ENCODE measurements around the gene REEP1. TPM values are rescaled to one million over a fixed set of nuclear protein-coding genes. Genes with fewer than 3 reads are reported as not detected.

REEP1 gene
- total RNA-seq, 1 experiment from 2014 or later = 5.9 TPM

DNA sequence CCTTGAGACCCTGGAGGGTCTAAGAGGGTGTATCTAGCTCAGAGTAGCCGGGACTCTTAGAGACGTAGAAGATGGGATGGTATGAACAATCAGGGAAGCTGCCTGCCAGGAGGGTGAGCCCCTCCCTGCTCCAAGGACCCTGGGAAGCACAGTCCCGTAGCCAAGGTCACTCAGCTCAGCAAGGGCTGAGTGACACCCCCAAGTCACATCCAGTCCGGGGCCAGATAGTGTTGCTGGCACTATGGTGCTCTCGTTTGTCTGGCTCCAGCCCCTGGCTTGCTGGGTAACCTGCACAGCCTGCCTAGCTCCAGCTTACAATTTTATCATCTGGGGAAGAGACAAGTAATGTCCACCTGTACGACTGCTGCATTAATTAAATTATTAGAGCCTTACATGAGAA lies 22.3 kb downstream of the REEP1 start:
- H3K36me3 ChIP-seq (ENCODE audit: control insufficient read depth in 1 of 2, insufficient read depth in 2 of 2, low read length in 2 of 2) = no peaks in the 10 kb centered on the region
- H3K27me3 ChIP-seq (ENCODE audit: insufficient read depth, low read length) = no peaks in the 10 kb centered on the region
- ChIA-PET RAD21 (ENCODE audit: low non-redundant PET in 1 of 2, low total read pairs in 2 of 2, uncharacterized antibody in 2 of 2, unreplicated experiment in 2 of 2) (no interaction called here), POLR2A (no interaction called here), CTCF (no interaction called here)
- DNase-seq (ENCODE audit: low read depth, low spot score) = no peak
- intact Hi-C loops (cut with micrococcal nuclease) = no loop called here
- BruUV-seq (replicated peaks) = no TSS peak
- TF ChIP-seq SP1 (IDR thresholded peaks at IDR 0.05; ENCODE audit: low read depth) = no peak
- no peak for TF ChIP-seq CBX3 (IDR thresholded peaks at IDR 0.05; ENCODE audit: low read depth)
- TF ChIP-seq POLR2A (IDR thresholded peaks at IDR 0.05; ENCODE audit: borderline replicate concordance, extremely low read depth, insufficient read depth, insufficient read length) = no peak
- no peak for TF ChIP-seq ZFX (IDR thresholded peaks at IDR 0.05)
- no peak for TF ChIP-seq RAD21 (IDR thresholded peaks at IDR 0.05; ENCODE audit: low read depth)
- TF ChIP-seq, protein P1, sequence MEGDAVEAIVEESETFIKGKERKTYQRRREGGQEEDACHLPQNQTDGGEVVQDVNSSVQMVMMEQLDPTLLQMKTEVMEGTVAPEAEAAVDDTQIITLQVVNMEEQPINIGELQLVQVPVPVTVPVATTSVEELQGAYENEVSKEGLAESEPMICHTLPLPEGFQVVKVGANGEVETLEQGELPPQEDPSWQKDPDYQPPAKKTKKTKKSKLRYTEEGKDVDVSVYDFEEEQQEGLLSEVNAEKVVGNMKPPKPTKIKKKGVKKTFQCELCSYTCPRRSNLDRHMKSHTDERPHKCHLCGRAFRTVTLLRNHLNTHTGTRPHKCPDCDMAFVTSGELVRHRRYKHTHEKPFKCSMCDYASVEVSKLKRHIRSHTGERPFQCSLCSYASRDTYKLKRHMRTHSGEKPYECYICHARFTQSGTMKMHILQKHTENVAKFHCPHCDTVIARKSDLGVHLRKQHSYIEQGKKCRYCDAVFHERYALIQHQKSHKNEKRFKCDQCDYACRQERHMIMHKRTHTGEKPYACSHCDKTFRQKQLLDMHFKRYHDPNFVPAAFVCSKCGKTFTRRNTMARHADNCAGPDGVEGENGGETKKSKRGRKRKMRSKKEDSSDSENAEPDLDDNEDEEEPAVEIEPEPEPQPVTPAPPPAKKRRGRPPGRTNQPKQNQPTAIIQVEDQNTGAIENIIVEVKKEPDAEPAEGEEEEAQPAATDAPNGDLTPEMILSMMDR (IDR thresholded peaks at IDR 0.05 in 2 of 3, conservative IDR thresholded peaks at IDR 0.05 in 1 of 3; ENCODE audit: borderline replicate concordance in 1 of 3, insufficient read depth in 1 of 3, low read depth in 2 of 3, low read length in 2 of 3) = no peak
- TF ChIP-seq, protein P2, sequence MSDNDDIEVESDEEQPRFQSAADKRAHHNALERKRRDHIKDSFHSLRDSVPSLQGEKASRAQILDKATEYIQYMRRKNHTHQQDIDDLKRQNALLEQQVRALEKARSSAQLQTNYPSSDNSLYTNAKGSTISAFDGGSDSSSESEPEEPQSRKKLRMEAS (IDR thresholded peaks at IDR 0.05) = no peak
- no peak for TF ChIP-seq CEBPB (IDR thresholded peaks at IDR 0.05; ENCODE audit: low read depth)
- TF ChIP-seq ZBTB33 (IDR thresholded peaks at IDR 0.05; ENCODE audit: extremely low read depth, insufficient replicate concordance, low read length) = no peak
- no peak for TF ChIP-seq FOSL1 (IDR thresholded peaks at IDR 0.05; ENCODE audit: low read depth)
- TF ChIP-seq EZH2phosphoT487 (IDR thresholded peaks at IDR 0.05; ENCODE audit: borderline replicate concordance) = no peak
- no peak for TF ChIP-seq EZH2 (IDR thresholded peaks at IDR 0.05)
- H3K27ac ChIP-seq (ENCODE audit: low read depth, low read length) = no peak overlapping the region
- no peak overlapping the region for H3K4me3 ChIP-seq (replicated peaks in 1 of 2; ENCODE audit: low read depth in 1 of 2, low read length in 2 of 2)
- no peaks in the 10 kb centered on the region for H3K9me2 ChIP-seq (ENCODE audit: insufficient read depth)
- H3K4me2 ChIP-seq (ENCODE audit: low read length) = no peak overlapping the region
- H3K4me1 ChIP-seq (ENCODE audit: control insufficient read depth in 1 of 2, insufficient read depth in 2 of 2, low read length in 2 of 2) = no peaks in the 10 kb centered on the region
- H3K79me2 ChIP-seq (ENCODE audit: insufficient read depth, low read length) = no peaks in the 10 kb centered on the region
- no peak overlapping the region for H2AFZ ChIP-seq (ENCODE audit: low read depth, low read length, poor library complexity, severe bottlenecking)
- no peak for ATAC-seq
- H4K20me1 ChIP-seq (ENCODE audit: insufficient read depth) = no peaks in the 10 kb centered on the region
- H3K9ac ChIP-seq (ENCODE audit: low read length) = no peak overlapping the region
- no peaks in the 10 kb centered on the region for H3K9me3 ChIP-seq (ENCODE audit: control insufficient read depth in 1 of 2, insufficient read depth in 1 of 2, low read depth in 1 of 2, low read length in 2 of 2)

Measured in HCT116 (cell line).